GM13976 (cell line): ENCODE measurements around the gene PDE6C.

Experiments
- DNase-seq: peaks from one replicate; pipeline ENCODE4 v3.0.0; 2012; ENCODE audit warnings: low spot score
- in situ Hi-C: fragments of 300-500 bp; cut with MboI; formaldehyde crosslinking; loops from one replicate; pipeline ENCODE4 v1.12.0; 2022; ENCODE audit warnings: low sequenced_read_pairs, mixed read lengths, inconsistent platforms; ENCODE audit not compliant: unreplicated experiment
- TF ChIP-seq, protein P1 (sequence below): IDR thresholded peaks from 2 replicates; pipeline ENCODE4 v1.5.1; 2012; ENCODE audit warnings: borderline replicate concordance, mild to moderate bottlenecking; ENCODE audit not compliant: insufficient read depth; ENCODE audit errors: extremely low read depth, missing control alignments, control extremely low read depth

The PDE6C gene

DNA sequence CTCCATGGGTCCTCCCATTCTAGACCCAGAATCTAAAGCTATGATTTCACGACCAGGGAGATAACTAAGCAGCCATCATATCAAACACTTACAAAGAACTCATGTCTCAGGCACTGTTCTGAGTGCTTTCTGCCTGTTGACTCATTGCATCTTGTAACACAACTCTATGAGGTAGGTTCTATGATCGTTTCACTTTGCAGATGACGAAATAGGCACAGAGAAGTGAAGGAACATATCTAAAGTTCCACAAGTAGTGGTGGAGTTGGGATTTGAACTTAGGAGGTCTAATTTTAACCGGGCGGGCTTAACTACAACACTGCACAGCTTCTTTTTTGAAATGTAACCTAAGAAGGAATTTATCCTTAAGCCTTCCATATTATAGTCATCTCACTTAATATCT, 14.2 kb upstream of the PDE6C start:
- TF ChIP-seq, protein P1, sequence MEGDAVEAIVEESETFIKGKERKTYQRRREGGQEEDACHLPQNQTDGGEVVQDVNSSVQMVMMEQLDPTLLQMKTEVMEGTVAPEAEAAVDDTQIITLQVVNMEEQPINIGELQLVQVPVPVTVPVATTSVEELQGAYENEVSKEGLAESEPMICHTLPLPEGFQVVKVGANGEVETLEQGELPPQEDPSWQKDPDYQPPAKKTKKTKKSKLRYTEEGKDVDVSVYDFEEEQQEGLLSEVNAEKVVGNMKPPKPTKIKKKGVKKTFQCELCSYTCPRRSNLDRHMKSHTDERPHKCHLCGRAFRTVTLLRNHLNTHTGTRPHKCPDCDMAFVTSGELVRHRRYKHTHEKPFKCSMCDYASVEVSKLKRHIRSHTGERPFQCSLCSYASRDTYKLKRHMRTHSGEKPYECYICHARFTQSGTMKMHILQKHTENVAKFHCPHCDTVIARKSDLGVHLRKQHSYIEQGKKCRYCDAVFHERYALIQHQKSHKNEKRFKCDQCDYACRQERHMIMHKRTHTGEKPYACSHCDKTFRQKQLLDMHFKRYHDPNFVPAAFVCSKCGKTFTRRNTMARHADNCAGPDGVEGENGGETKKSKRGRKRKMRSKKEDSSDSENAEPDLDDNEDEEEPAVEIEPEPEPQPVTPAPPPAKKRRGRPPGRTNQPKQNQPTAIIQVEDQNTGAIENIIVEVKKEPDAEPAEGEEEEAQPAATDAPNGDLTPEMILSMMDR: no peak
- no peak for DNase-seq
- in situ Hi-C loops: no loop called here

DNA sequence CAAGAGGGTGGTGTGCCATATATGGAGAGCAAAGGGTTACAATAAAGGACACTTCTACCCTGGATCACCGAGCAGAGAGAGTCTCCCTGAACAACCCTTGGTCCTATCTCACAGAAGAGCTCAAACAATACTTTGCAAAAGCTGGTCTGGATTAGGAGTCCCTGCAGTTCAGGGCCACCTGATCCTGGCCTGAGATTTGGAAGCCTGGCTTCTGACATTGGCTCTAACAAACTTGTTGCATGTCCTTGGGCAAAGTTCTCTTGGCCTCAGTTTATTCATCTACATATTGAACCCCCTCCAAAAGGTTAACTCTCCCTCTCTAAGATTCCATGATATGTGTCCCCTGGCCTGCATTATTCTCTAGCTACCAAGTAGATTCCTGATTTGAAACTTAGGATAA, 13.0 kb upstream of the PDE6C start:
- no peak for DNase-seq
- TF ChIP-seq, protein P1: no peak
- in situ Hi-C loops: no loop called here

DNA sequence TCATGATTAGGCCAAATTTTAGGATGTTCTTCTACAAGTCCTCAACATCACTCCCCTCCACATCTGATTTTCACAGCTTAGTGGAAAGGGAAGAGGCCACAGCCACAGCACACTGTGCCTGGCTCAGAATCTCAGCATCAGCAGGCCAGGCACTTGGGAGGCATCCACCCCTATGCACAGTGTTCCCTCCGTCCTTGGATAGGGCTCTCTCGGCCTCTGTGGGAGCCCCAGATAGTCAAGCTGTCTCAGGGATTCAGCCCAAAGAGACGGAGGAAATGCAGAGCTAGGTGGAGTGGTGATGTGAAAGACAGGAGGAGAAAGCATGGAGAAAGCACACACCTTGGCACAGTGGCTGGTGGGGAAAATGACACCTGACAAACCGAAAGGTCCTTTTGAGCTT, 12.6 kb upstream of the PDE6C start:
- TF ChIP-seq, protein P1: no peak
- in situ Hi-C loops: no loop called here
- no peak for DNase-seq

DNA sequence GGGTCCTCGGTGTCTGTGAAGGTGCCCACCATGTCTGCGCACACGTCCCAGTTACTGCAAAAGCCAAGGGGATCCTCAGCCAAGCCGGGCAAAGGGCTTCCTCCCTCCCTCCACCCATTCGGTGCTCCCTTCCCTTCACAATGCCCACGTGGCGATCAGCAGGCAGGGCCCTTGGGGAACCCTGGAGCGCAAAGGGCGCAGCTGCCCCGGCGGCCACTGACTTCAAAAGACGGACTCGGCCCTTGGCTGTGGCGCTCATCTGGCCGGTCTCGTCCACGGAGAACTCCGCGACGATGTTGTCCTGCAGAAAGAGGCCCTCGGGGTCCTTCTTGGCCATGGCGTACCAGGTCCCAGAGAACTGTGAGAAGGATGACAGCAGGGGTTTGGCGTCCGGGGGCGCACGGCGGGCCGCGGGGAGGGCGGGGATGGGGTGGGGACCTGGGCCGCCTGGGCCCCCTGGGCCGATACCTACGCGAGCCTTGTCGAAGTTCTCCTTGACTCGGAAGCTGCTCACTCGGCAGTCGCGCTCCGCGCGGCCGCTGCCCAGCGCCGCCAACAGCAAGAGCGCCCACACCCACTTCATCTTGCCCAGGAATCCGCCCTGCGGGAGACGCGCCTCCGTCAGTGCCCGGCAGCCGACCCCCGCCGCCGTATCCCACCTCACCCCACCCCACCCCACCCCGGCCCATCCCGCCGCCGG, 11.7 kb upstream of the PDE6C start:
- no peak for DNase-seq

DNA sequence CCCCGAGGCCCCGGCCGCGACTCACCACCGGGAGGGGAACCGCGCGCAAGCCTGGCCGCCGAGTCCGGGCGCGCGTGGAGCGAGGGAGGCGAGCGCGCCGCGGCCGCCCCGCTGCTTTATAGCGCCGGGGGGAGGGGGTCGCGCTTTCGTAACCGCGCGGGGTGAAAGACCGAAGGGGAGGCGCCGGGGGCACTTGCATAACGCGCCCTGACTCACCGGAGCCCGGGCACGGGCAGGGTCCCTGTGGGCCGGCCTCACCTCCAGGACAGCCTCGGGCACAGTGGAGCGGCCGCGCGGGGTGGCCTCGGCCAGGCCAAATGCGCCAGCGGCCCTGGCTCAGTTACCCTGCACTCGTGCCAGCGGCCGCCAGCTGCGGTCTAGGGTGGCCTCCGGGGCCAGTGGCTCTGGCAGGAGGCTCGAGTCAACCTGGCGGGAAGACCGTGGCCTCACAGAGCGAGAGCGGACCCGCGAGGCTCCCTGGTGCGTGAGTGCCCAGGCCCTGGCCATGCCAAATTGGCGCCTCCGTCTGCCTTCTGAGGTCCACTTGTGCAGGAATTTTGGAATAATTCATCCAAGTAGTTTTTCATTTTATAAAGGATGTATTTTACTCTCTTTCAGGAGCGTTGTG, 11.1 kb upstream of the PDE6C start, which contains the start of gene RBP4:
Gene RBP4, minus strand, starts transcription at position 90 of the 628 bp plus-strand sequence. CDS start 207 bp downstream, outside the sequence.
- no peak for DNase-seq
- TF ChIP-seq, protein P1: no peak
- in situ Hi-C loops: no loop called here

More for the DNA sequence above, 11.7 kb upstream of the PDE6C start:
- in situ Hi-C loops: no loop called here
- TF ChIP-seq, protein P1: no peak

DNA sequence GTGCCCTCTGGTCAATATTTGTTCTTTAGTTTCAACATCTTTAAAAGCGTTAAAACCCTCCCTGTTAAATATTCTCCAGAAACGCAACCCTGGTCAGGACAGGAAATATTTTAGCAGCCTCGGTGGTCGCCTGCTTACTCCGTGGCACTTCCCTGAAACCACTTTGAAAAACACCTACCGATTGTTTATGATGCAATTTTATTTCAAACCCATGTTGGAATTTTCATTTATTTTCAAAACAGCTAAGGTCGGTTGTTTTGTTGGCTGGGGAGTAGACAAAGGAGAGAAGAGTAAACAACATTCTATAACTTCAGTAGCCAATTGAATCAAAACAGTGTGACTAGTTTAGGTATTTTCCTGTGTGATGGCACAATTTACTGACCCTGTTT, 10.6 kb upstream of the PDE6C start:
- DNase-seq: no peak
- TF ChIP-seq, protein P1: no peak
- in situ Hi-C loops: no loop called here
